ENCODE data around the gene PTPMT1.

DNA sequence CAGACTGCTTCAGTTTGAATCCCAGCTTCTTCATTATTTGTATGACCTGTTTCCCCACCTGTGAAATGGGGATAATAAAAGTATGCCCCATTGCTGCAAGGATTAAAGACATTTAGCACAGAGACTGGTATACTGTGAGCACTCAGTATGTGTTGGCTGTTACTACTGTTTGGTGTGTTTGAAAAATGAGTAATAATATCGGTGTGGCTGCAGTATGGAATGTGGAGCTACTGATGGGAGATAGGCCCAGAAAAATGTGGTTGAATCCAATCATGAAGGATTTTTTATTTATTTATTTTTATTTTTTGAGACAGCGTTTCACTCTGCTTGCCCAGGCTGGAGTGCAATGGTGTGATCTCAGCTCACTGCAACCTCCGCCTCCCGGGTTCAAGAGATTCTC, 37.9 kb downstream of the PTPMT1 start:
- TF ChIP-seq POLR2A (IDR thresholded peaks at IDR 0.05) (no peak), CTCF (IDR thresholded peaks at IDR 0.05) (no peak), POLR2AphosphoS5 (IDR thresholded peaks at IDR 0.05) (no peak)
